IPS-NIHi7 (cell line): ENCODE results near the gene TMEM222.
A peak's percentile ranks its signal among the peaks of the same experiment; 100 is the strongest.
"Not testable (repeated sequence)": the region's sequence is repeated elsewhere in the genome, so short reads cannot be mapped to it uniquely, and the experiment has no call there.

Source experiments
- DNase-seq: peaks from one replicate; pipeline ENCODE4 v3.0.0; 2012; ENCODE audit warnings: mixed read lengths; ENCODE audit errors: extremely low spot score

The TMEM222 gene

GRCh38 chr1:27380224-27380623 is 58.3 kb downstream of the TMEM222 start:
- DNase-seq: no peak

GRCh38 chr1:27380766-27381733 is 59.1 kb downstream of the TMEM222 start:
- DNase-seq: no peak

- no peak for DNase-seq
Measured at GRCh38 chr1:27381969-27382762, 60.2 kb downstream of the TMEM222 start.

GRCh38 chr1:27383039-27383605 is 61.2 kb downstream of the TMEM222 start, which contains the start of gene CD164L2:
Gene CD164L2, minus strand, starts transcription at chr1:27383333. Its CDS starts 94 bp downstream, at chr1:27383239.
- DNase-seq: peak; percentile 95

GRCh38 chr1:27383661-27384060 is 61.7 kb downstream of the TMEM222 start:
- DNase-seq: no peak

- DNase-seq: not testable (repeated sequence)
Measured at GRCh38 chr1:27384797-27385196, 62.8 kb downstream of the TMEM222 start.
